ENCODE data around the gene SHLD2.

GRCh38 chr10:87101996-87102395 is 7.0 kb downstream of the SHLD2 start:
- TF ChIP-seq CTCF (conservative IDR thresholded peaks at IDR 0.05; ENCODE audit: low read length) (no peak), EZH2phosphoT487 (IDR thresholded peaks at IDR 0.05; ENCODE audit: borderline replicate concordance) (no peak)
